Mesenchymal stem cell (in vitro differentiated cells and primary cell): ENCODE results near the gene CLCN6.

Source experiments
- DNase-seq: peaks from one replicate; pipeline ENCODE4 v3.0.0-alpha.2; 2013
- H2AFZ ChIP-seq: one replicate; pipeline ENCODE4 v1.6.1; 2013; ENCODE audit warnings: low read depth, mild to moderate bottlenecking, control low read depth, inconsistent platforms, low read length, moderate library complexity
- H2AK5ac ChIP-seq: 2 replicates; pipeline ENCODE4 v1.6.1; 2013; ENCODE audit warnings: low read length, moderate library complexity, mild to moderate bottlenecking, inconsistent platforms; ENCODE audit not compliant: severe bottlenecking
- H2BK120ac ChIP-seq: one replicate; pipeline ENCODE4 v1.6.1; 2013; ENCODE audit warnings: low read depth, mild to moderate bottlenecking, inconsistent platforms, low read length, moderate library complexity
- H2BK12ac ChIP-seq, 2 experiments: one replicate each; pipeline ENCODE4 v1.6.1; 2013; ENCODE audit warnings: inconsistent platforms in 2 of 2, low read length in 2 of 2, mild to moderate bottlenecking in 2 of 2, moderate library complexity in 2 of 2, control low read depth in 1 of 2
- H2BK15ac ChIP-seq: one replicate; pipeline ENCODE4 v1.6.1; 2013; ENCODE audit warnings: mild to moderate bottlenecking, low read depth, inconsistent platforms; ENCODE audit not compliant: poor library complexity, severe bottlenecking
- H2BK5ac ChIP-seq: 2 replicates; pipeline ENCODE4 v1.6.1; 2013; ENCODE audit warnings: low read depth, mild to moderate bottlenecking, low read length, control low read depth, inconsistent platforms; ENCODE audit not compliant: poor library complexity, severe bottlenecking
- H3K14ac ChIP-seq, 2 experiments: one replicate each; pipeline ENCODE4 v1.6.1; 2013; ENCODE audit warnings: inconsistent platforms in 2 of 2, low read length in 2 of 2, control low read depth in 1 of 2, mild to moderate bottlenecking in 1 of 2, moderate library complexity in 1 of 2
- H3K18ac ChIP-seq, 2 experiments: one replicate each; pipeline ENCODE4 v1.6.1; 2013; ENCODE audit warnings: inconsistent platforms in 2 of 2, low read length in 2 of 2, control low read depth in 1 of 2, low read depth in 1 of 2, mild to moderate bottlenecking in 1 of 2
- H3K23ac ChIP-seq, 2 experiments: one replicate each; pipeline ENCODE4 v1.6.1; 2013; ENCODE audit warnings: inconsistent platforms in 2 of 2, low read length in 2 of 2, mild to moderate bottlenecking in 2 of 2, moderate library complexity in 2 of 2, control low read depth in 1 of 2
- H3K27ac ChIP-seq: 2 replicates; pipeline ENCODE4 v1.5.1; 2013; ENCODE audit warnings: mild to moderate bottlenecking, moderate library complexity, low read length, control low read depth, inconsistent platforms; ENCODE audit not compliant: poor library complexity, severe bottlenecking
- H3K27me3 ChIP-seq, 2 experiments: 2 replicates each; pipeline versions ENCODE4 v1.6.1 to v1.7.0; 2013; ENCODE audit warnings: low read length in 2 of 2, mild to moderate bottlenecking in 2 of 2, moderate library complexity in 2 of 2, control low read depth in 1 of 2, inconsistent platforms in 1 of 2; ENCODE audit not compliant: control insufficient read depth in 1 of 2, insufficient read depth in 1 of 2
- H3K36me3 ChIP-seq, 2 experiments: 2 replicates each; pipeline versions ENCODE4 v1.6.1 to v1.7.0; 2013; ENCODE audit warnings: low read length in 2 of 2, control low read depth in 1 of 2, inconsistent platforms in 1 of 2, low read depth in 1 of 2, mild to moderate bottlenecking in 1 of 2; ENCODE audit not compliant: insufficient read depth in 2 of 2, control insufficient read depth in 1 of 2
- H3K4ac ChIP-seq, 2 experiments: one replicate each; pipeline ENCODE4 v1.6.1; 2013; ENCODE audit warnings: inconsistent platforms in 2 of 2, low read length in 2 of 2, mild to moderate bottlenecking in 2 of 2, moderate library complexity in 2 of 2, control low read depth in 1 of 2, low read depth in 1 of 2
- H3K4me1 ChIP-seq: 2 replicates; pipeline ENCODE4 v1.6.1; 2013; ENCODE audit warnings: low read depth, low read length, control low read depth; ENCODE audit not compliant: control insufficient read depth, insufficient read depth
- H3K4me2 ChIP-seq: 2 replicates; pipeline ENCODE4 v1.6.1; 2013; ENCODE audit warnings: low read length, mild to moderate bottlenecking, inconsistent platforms; ENCODE audit not compliant: poor library complexity, severe bottlenecking
- H3K4me3 ChIP-seq, 2 experiments: 2 replicates each; pipeline versions ENCODE4 v1.5.1 to v1.7.0; 2013; ENCODE audit warnings: low read length in 2 of 2, mild to moderate bottlenecking in 2 of 2, control low read depth in 1 of 2, low read depth in 1 of 2; ENCODE audit not compliant: insufficient read depth in 1 of 2
- H3K79me1 ChIP-seq: replicated peaks from 2 replicates; pipeline ENCODE4 v1.6.1; 2013; ENCODE audit warnings: mild to moderate bottlenecking, control low read depth, low read length, inconsistent platforms; ENCODE audit not compliant: poor library complexity, severe bottlenecking
- H3K9ac ChIP-seq: 2 replicates; pipeline ENCODE4 v1.7.0; 2013; ENCODE audit warnings: mild to moderate bottlenecking, low read length, moderate library complexity
- H3K9me3 ChIP-seq: 2 replicates; pipeline ENCODE4 v1.7.0; 2013; ENCODE audit warnings: mild to moderate bottlenecking, low read length; ENCODE audit not compliant: control insufficient read depth
- H4K8ac ChIP-seq: one replicate; pipeline ENCODE4 v1.6.1; 2013; ENCODE audit warnings: inconsistent platforms, mild to moderate bottlenecking, low read length, moderate library complexity
- H4K91ac ChIP-seq: one replicate; pipeline ENCODE4 v1.6.1; 2013; ENCODE audit warnings: mild to moderate bottlenecking, low read length, inconsistent platforms
- WGBS: methylation state at CpG from one replicate; pipeline ENCODE4 v1.1.7; 2013; ENCODE audit warnings: mixed read lengths; 5-methylcytosine and 5-hydroxymethylcytosine counted together

CLCN6 gene

DNA sequence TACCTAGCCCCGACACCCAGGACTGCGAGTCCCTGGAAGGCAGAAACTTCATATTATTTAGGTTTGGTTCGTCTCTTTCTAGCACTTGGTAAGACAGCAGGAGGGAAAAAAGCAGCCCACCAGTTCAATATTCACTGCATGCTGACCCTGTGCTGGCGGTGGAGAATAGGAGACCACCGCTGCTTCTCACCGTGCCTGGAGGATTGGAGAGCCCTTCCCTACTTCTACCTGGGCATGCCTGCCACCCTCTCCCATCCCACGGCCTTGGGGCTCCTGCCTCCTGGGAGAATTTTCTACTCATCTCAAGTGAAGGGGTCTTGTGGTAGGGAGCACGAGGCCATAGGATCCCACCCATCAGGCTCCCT is 5.6 kb upstream of the CLCN6 start:
- no peak overlapping the region for H2AFZ ChIP-seq
- 98% methylated on average over 8 of the region's 8 CpGs for WGBS
- H3K4ac ChIP-seq = no peak overlapping the region

DNA sequence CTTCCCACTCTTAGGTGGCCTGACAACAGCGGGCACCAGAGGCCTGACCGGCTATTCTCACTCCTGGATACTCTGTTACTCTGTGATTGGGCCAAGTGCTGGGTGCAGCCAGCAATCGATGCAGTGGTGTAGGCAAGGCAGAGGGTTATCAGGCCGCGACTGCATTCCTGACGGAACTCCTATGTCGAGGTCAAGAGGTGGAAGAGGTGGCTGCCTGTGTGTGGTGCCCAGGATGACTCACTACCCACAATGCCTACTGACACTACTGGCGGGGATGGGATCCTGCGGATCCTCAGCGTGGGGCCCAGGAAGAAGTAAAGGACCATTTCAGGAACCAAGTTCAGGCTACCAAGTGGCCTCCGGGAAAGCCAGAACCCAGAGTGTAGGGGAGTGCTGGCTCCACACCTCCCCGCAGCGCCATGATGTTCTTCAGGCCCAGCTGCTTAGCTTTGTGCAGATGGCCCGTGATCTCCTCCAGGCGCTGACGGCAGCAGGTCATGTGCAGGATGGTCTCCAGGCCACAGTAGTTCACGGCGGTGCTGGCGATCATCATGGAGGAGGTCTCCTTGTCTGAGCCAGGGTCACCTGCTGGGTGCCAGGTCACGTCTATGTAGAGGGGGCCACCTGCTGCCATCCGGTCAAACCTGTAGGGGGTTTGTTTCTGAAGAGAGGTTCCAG is 5.1 kb upstream of the CLCN6 start:
- H4K8ac ChIP-seq = no peak overlapping the region
- no peak overlapping the region for H3K18ac ChIP-seq
- no peak overlapping the region for H2BK120ac ChIP-seq
- no peak overlapping the region for H3K23ac ChIP-seq
- H2AFZ ChIP-seq = no peak overlapping the region
- DNase-seq = no peak
- no peak overlapping the region for H3K27ac ChIP-seq
- H4K91ac ChIP-seq = no peak overlapping the region
- H2BK12ac ChIP-seq = no peak overlapping the region
- H3K4me3 ChIP-seq = peak overlapping the region in 1 of 2 experiments; percentile 96
- H3K14ac ChIP-seq = no peak overlapping the region
- H2BK5ac ChIP-seq = no peak overlapping the region
- no peaks in the 10 kb centered on the region for H3K27me3 ChIP-seq
- H3K9me3 ChIP-seq = no peaks in the 10 kb centered on the region
- no peak overlapping the region for H2BK15ac ChIP-seq
- no peak overlapping the region for H3K4me2 ChIP-seq
- peaks cover 8% of the 10 kb centered on the region for H3K79me1 ChIP-seq
- peaks cover 42% of the 10 kb centered on the region for H3K4me1 ChIP-seq
- H3K9ac ChIP-seq = no peak overlapping the region
- no peak overlapping the region for H2AK5ac ChIP-seq
- H3K4ac ChIP-seq = no peak overlapping the region
- peaks cover 26 to 43% of the 10 kb centered on the region in 2 experiments for H3K36me3 ChIP-seq
- 89% methylated on average over 21 of the region's 21 CpGs for WGBS

More for the DNA sequence above, 5.6 kb upstream of the CLCN6 start:
- Histone ChIP-seq H3K4me3 (no peak overlapping the region), H3K27me3 (no peaks in the 10 kb centered on the region), H3K23ac (no peak overlapping the region), H4K91ac (no peak overlapping the region), H3K27ac (no peak overlapping the region), H3K18ac (no peak overlapping the region), H2BK5ac (no peak overlapping the region), H3K9me3 (no peaks in the 10 kb centered on the region), H3K4me2 (no peak overlapping the region), H2BK120ac (no peak overlapping the region), H3K14ac (no peak overlapping the region), H4K8ac (no peak overlapping the region), H3K79me1 (peaks cover 8% of the 10 kb centered on the region), H3K36me3 (peaks cover 30 to 48% of the 10 kb centered on the region in 2 experiments), H3K9ac (no peak overlapping the region), H2BK15ac (no peak overlapping the region), H2BK12ac (no peak overlapping the region), H2AK5ac (no peak overlapping the region), H3K4me1 (peaks cover 42% of the 10 kb centered on the region)
- DNase-seq = no peak

GRCh38 chr1:11802616-11802972 is 3.4 kb upstream of the CLCN6 start:
- H2AFZ ChIP-seq = no peak overlapping the region
- H3K9me3 ChIP-seq = no peaks in the 10 kb centered on the region
- H3K27ac ChIP-seq = peak overlapping the region; percentile 22
- peak overlapping the region in 1 of 2 experiments; percentile 99 for H3K18ac ChIP-seq
- DNase-seq = peak; percentile 45
- peaks cover 38% of the 10 kb centered on the region for H3K4me1 ChIP-seq
- no peak overlapping the region for H2BK120ac ChIP-seq
- H3K23ac ChIP-seq = no peak overlapping the region
- H2BK5ac ChIP-seq = no peak overlapping the region
- peak overlapping the region; percentile 94 for H3K9ac ChIP-seq
- peak overlapping the region; percentile 89 for H3K4me2 ChIP-seq
- no peak overlapping the region for H3K14ac ChIP-seq
- H3K36me3 ChIP-seq = peaks cover 21 to 42% of the 10 kb centered on the region in 2 experiments
- H3K27me3 ChIP-seq = no peaks in the 10 kb centered on the region
- H2BK12ac ChIP-seq = no peak overlapping the region
- no peak overlapping the region for H2BK15ac ChIP-seq
- H4K91ac ChIP-seq = peak overlapping the region; percentile 2
- peaks cover 8% of the 10 kb centered on the region for H3K79me1 ChIP-seq
- H2AK5ac ChIP-seq = no peak overlapping the region
- no peak overlapping the region for H4K8ac ChIP-seq
- WGBS = 19% methylated on average over 6 of the region's 6 CpGs
- peak overlapping the region; percentile 63 to 96 for H3K4me3 ChIP-seq
- H3K4ac ChIP-seq = peak overlapping the region in 1 of 2 experiments; percentile 92

- Histone ChIP-seq H2AFZ (peak overlapping the region; percentile 72), H2BK5ac (no peak overlapping the region), H2BK12ac (peak overlapping the region; percentile 71 to 82), H3K9ac (peak overlapping the region; percentile 94), H2AK5ac (peak overlapping the region; percentile 33), H2BK15ac (peak overlapping the region; percentile 50), H3K18ac (peak overlapping the region; percentile 6 to 99), H3K79me1 (peaks cover 8% of the 10 kb centered on the region), H4K91ac (peak overlapping the region; percentile 7), H4K8ac (peak overlapping the region; percentile 49), H3K4ac (peak overlapping the region; percentile 3 to 92), H3K9me3 (no peaks in the 10 kb centered on the region), H3K27ac (peak overlapping the region; percentile 85), H3K27me3 (no peaks in the 10 kb centered on the region), H3K4me1 (peaks cover 38% of the 10 kb centered on the region), H2BK120ac (no peak overlapping the region), H3K14ac (peak overlapping the region in 1 of 2 experiments; percentile 98), H3K4me3 (peak overlapping the region; percentile 63 to 96), H3K23ac (peak overlapping the region in 1 of 2 experiments; percentile 66), H3K36me3 (peaks cover 21 to 42% of the 10 kb centered on the region in 2 experiments), H3K4me2 (peak overlapping the region; percentile 89)
- peak; percentile 99 for DNase-seq
- 13% methylated on average over 28 of the region's 28 CpGs for WGBS
Observed at GRCh38 chr1:11802973-11803885, 2.8 kb upstream of the CLCN6 start.
